ENCODE measurements around the gene SLX9.

SLX9 gene

DNA sequence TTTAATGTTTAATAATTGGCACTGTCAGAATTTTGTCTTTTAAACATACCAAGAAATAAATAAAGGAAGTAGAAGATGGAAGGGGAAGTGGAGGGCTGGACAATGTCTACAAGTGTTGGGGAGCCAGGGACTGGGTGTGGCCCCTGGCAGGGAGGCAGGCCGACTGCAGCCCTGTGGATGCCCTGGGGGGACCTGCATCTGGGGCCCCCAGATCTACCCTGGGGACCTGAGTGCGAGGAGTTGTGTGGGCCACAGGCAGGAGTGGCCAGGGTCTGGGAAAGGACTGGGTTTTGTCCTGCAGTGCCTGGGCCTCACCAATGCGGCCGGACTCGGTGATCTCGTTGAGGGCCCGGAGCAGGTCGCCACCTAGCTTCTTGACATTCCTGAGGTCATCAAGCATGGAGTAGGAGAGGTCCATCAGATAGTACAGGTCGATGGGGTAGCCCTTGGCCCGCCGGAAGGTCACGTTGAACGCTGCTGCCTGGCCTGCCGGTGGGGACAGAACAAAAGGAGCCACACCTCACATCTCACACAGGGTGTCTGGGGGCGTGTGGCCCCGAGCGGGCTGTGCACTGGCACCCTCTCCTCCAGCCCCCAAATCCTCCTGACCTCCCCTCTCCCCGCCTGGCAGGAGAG, 36.7 kb upstream of the SLX9 start:
- H3K4me1 ChIP-seq (ENCODE audit: control insufficient read depth, insufficient read depth, low read length): peaks cover 15% of the 10 kb centered on the region; the same call in 1 of the 2 replicates

DNA sequence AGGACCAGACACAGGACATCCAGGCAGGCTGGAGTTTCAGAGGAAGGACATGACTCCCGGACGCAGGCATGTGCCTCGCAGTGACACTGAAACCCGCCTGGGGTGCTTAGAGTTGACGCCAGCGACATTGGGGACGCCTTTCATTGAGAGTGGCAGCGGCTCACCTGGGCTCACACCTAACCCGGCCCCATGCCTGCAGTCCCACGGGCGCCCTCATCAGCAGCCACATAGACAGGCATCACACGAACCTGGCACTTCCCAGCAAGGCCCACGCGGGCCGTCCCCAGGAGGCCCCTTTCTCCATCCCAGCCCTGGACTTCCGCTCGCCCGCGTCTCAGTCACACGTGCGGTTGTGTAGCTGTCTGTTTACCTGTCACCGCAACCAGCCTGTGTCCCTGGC, 36.1 kb upstream of the SLX9 start:
- H3K36me3 ChIP-seq (ENCODE audit: control insufficient read depth, insufficient read depth, low read length): no peaks in the 10 kb centered on the region
- peaks cover 15% of the 10 kb centered on the region; the same call in 1 of the 2 replicates for H3K4me1 ChIP-seq (ENCODE audit: control insufficient read depth, insufficient read depth, low read length)
- no peak overlapping the region for H3K9ac ChIP-seq (ENCODE audit: low read length)
- no peak overlapping the region for H3K27ac ChIP-seq (ENCODE audit: low read depth, low read length)
- no peaks in the 10 kb centered on the region; the same call in 1 of the 2 replicates for H3K27me3 ChIP-seq (ENCODE audit: control insufficient read depth, insufficient read depth, low read length)
- H3K4me3 ChIP-seq (ENCODE audit: low read depth, low read length): no peak overlapping the region
- H3K9me3 ChIP-seq (ENCODE audit: control insufficient read depth, insufficient read depth, low read depth, low read length): peaks cover 3% of the 10 kb centered on the region; the same call in 1 of the 2 replicates

More for the DNA sequence above, 36.7 kb upstream of the SLX9 start:
- peaks cover 3% of the 10 kb centered on the region; the same call in 1 of the 2 replicates for H3K9me3 ChIP-seq (ENCODE audit: control insufficient read depth, insufficient read depth, low read depth, low read length)
- no peak overlapping the region for H3K9ac ChIP-seq (ENCODE audit: low read length)
- no peak overlapping the region for H3K27ac ChIP-seq (ENCODE audit: low read depth, low read length)
- no peaks in the 10 kb centered on the region; the same call in 1 of the 2 replicates for H3K27me3 ChIP-seq (ENCODE audit: control insufficient read depth, insufficient read depth, low read length)
- no peak overlapping the region for H3K4me3 ChIP-seq (ENCODE audit: low read depth, low read length)
- no peaks in the 10 kb centered on the region for H3K36me3 ChIP-seq (ENCODE audit: control insufficient read depth, insufficient read depth, low read length)

DNA sequence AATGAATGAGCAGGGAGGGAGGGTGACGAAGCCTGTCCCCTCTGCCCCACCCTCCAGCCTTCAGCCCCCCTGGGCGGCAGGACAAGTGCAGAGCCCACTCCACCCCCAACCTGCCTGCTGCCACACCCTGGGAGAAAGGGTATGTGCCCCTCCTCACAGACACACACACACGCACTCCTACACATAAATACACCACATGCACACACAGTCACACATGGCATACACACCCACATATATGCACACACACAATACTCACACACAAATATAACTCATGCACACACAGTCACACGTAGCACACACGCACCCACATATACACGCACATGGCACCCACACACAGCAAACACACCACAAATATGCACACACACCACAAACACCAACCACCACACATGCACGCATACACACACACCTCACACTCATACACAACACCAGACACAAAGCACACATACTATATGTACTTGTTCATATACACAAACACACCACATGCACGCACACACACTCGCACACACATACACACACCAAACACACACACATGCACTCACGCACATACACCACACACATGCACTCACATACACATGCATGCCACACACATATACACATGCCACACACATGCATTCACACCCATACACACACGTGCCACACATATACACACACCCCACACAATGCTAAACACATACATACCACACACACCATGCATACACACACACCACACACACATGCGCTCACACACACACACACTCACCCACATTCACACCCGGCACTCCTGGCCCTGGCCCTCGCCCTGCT, 35.5 kb upstream of the SLX9 start:
- no peaks in the 10 kb centered on the region for H3K36me3 ChIP-seq (ENCODE audit: control insufficient read depth, insufficient read depth, low read length)
- H3K4me3 ChIP-seq (ENCODE audit: low read depth, low read length): no peak overlapping the region
- H3K27ac ChIP-seq (ENCODE audit: low read depth, low read length): no peak overlapping the region
- peaks cover 15% of the 10 kb centered on the region; the same call in 1 of the 2 replicates for H3K4me1 ChIP-seq (ENCODE audit: control insufficient read depth, insufficient read depth, low read length)
- H3K27me3 ChIP-seq (ENCODE audit: control insufficient read depth, insufficient read depth, low read length): no peaks in the 10 kb centered on the region; the same call in 1 of the 2 replicates
- H3K9me3 ChIP-seq (ENCODE audit: control insufficient read depth, insufficient read depth, low read depth, low read length): peaks cover 3% of the 10 kb centered on the region; the same call in 1 of the 2 replicates
- no peak overlapping the region for H3K9ac ChIP-seq (ENCODE audit: low read length)

DNA sequence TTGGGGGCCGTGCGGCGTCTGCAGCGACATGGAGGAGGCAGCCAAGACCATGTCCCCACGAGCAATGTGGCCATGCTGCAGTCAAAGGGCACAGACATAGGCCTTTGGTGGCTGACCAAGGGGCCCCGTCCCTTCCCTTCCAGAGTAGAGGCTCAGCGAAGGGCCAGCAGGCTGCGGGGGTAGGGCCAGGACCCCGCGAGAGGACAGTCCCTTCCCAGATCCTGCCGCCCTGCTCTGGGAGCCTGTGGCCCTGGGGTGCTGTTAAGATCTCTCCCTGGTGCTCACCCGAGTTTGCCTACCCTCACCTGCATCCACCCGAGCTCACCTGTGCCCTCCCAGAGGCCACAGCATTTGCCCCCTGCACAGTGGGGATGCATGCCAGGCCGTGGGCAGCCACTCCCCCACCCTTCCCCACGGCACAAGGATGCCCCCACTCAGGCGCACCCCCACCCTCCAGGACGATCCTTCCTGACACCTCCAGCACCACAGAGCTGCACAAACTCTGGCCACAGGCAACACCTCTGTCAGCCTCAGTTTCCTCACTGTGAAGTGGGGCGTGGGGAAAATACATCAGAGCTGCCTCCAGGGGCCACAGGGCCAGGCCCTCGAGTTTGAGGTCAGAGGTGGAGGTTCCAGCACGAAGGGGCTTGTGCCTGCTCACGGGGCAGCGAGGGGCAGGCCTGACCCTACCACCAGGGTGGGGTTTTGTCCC, 34.7 kb upstream of the SLX9 start:
- no peaks in the 10 kb centered on the region for H3K27me3 ChIP-seq (ENCODE audit: control insufficient read depth, insufficient read depth, low read length)

DNA sequence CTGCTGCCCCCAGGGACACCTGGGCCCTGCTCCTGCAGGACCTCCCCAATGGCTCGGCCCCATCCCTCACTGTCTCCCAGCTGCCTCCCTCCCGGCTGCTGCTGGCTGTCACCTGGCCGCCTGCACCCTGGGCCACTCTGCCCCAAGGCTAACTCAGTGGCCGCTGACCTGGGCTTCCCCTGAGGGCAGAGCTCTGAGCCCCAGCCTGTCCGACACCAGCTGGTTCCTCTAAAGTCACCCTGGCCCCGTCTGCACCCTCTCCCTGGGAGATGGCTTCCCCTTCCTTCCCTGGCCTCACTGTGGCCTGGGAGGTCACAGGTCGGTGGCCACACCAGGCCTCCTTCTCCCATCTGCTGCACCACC, 34.1 kb upstream of the SLX9 start:
- Histone ChIP-seq H3K27me3 (ENCODE audit: control insufficient read depth, insufficient read depth, low read length) (no peaks in the 10 kb centered on the region), H3K9me3 (ENCODE audit: control insufficient read depth, insufficient read depth, low read depth, low read length) (peaks cover 3% of the 10 kb centered on the region; the same call in 1 of the 2 replicates), H3K9ac (ENCODE audit: low read length) (no peak overlapping the region), H3K4me3 (ENCODE audit: low read depth, low read length) (no peak overlapping the region), H3K27ac (ENCODE audit: low read depth, low read length) (no peak overlapping the region), H3K36me3 (ENCODE audit: control insufficient read depth, insufficient read depth, low read length) (no peaks in the 10 kb centered on the region), H3K4me1 (ENCODE audit: control insufficient read depth, insufficient read depth, low read length) (peaks cover 15% of the 10 kb centered on the region; the same call in 1 of the 2 replicates)

More for the DNA sequence above, 34.7 kb upstream of the SLX9 start:
- H3K9ac ChIP-seq (ENCODE audit: low read length): no peak overlapping the region
- H3K4me1 ChIP-seq (ENCODE audit: control insufficient read depth, insufficient read depth, low read length): peaks cover 15% of the 10 kb centered on the region; the same call in 1 of the 2 replicates
- H3K36me3 ChIP-seq (ENCODE audit: control insufficient read depth, insufficient read depth, low read length): no peaks in the 10 kb centered on the region
- H3K9me3 ChIP-seq (ENCODE audit: control insufficient read depth, insufficient read depth, low read depth, low read length): peaks cover 3% of the 10 kb centered on the region; the same call in 1 of the 2 replicates
- no peak overlapping the region for H3K27ac ChIP-seq (ENCODE audit: low read depth, low read length)
- no peak overlapping the region for H3K4me3 ChIP-seq (ENCODE audit: low read depth, low read length)

GRCh38 chr21:44907225-44907965, 32.4 kb upstream of the SLX9 start:
- Histone ChIP-seq H3K4me3 (ENCODE audit: low read depth, low read length) (no peak overlapping the region), H3K9ac (ENCODE audit: low read length) (no peak overlapping the region), H3K36me3 (ENCODE audit: control insufficient read depth, insufficient read depth, low read length) (no peaks in the 10 kb centered on the region), H3K9me3 (ENCODE audit: control insufficient read depth, insufficient read depth, low read depth, low read length) (no peaks in the 10 kb centered on the region; the same call in 1 of the 2 replicates), H3K27me3 (ENCODE audit: control insufficient read depth, insufficient read depth, low read length) (no peaks in the 10 kb centered on the region), H3K27ac (ENCODE audit: low read depth, low read length) (no peak overlapping the region), H3K4me1 (ENCODE audit: control insufficient read depth, insufficient read depth, low read length) (peaks cover 15% of the 10 kb centered on the region; the same call in 1 of the 2 replicates)

- H3K36me3 ChIP-seq (ENCODE audit: control insufficient read depth, insufficient read depth, low read length): no peaks in the 10 kb centered on the region
- no peaks in the 10 kb centered on the region for H3K27me3 ChIP-seq (ENCODE audit: control insufficient read depth, insufficient read depth, low read length)
- H3K4me1 ChIP-seq (ENCODE audit: control insufficient read depth, insufficient read depth, low read length): peaks cover 15% of the 10 kb centered on the region; the same call in 1 of the 2 replicates
- no peak overlapping the region for H3K27ac ChIP-seq (ENCODE audit: low read depth, low read length)
- H3K9me3 ChIP-seq (ENCODE audit: control insufficient read depth, insufficient read depth, low read depth, low read length): no peaks in the 10 kb centered on the region
- H3K4me3 ChIP-seq (ENCODE audit: low read depth, low read length): no peak overlapping the region
- no peak overlapping the region for H3K9ac ChIP-seq (ENCODE audit: low read length)
Observed at GRCh38 chr21:44907966-44908895, 31.6 kb upstream of the SLX9 start.

DNA sequence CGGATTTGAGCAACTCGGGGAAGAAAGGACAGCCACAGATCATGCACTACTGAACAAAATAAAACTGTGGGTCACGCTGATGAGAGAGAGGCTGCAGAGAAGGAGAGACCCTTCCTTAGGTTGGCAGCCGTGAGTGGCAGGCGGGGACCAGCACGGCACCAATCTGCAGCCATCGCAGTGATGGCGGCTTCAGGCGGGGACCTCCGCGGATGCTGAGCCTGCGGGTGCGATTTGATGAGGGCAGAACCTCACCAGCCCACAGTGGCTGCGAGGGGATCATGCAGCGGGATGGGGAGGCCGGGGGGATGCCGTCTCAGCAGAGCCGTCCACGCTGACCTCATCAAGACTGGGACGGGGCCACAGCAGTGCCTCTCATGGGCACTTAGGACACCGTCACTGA, 30.9 kb upstream of the SLX9 start:
- Histone ChIP-seq H3K4me3 (ENCODE audit: low read depth, low read length) (no peak overlapping the region), H3K27me3 (ENCODE audit: control insufficient read depth, insufficient read depth, low read length) (no peaks in the 10 kb centered on the region), H3K9ac (ENCODE audit: low read length) (no peak overlapping the region), H3K36me3 (ENCODE audit: control insufficient read depth, insufficient read depth, low read length) (no peaks in the 10 kb centered on the region), H3K9me3 (ENCODE audit: control insufficient read depth, insufficient read depth, low read depth, low read length) (no peaks in the 10 kb centered on the region), H3K4me1 (ENCODE audit: control insufficient read depth, insufficient read depth, low read length) (peaks cover 15% of the 10 kb centered on the region; the same call in 1 of the 2 replicates), H3K27ac (ENCODE audit: low read depth, low read length) (no peak overlapping the region)

GRCh38 chr21:44909719-44910118, 30.1 kb upstream of the SLX9 start:
- Histone ChIP-seq H3K36me3 (ENCODE audit: control insufficient read depth, insufficient read depth, low read length) (no peaks in the 10 kb centered on the region), H3K27me3 (ENCODE audit: control insufficient read depth, insufficient read depth, low read length) (no peaks in the 10 kb centered on the region; the same call in 1 of the 2 replicates), H3K9me3 (ENCODE audit: control insufficient read depth, insufficient read depth, low read depth, low read length) (no peaks in the 10 kb centered on the region), H3K4me1 (ENCODE audit: control insufficient read depth, insufficient read depth, low read length) (peaks cover 15% of the 10 kb centered on the region; the same call in 1 of the 2 replicates), H3K9ac (ENCODE audit: low read length) (no peak overlapping the region), H3K27ac (ENCODE audit: low read depth, low read length) (no peak overlapping the region), H3K4me3 (ENCODE audit: low read depth, low read length) (no peak overlapping the region)
